ENCODE results near the gene KIF17. TPM values are rescaled to one million over a fixed set of nuclear protein-coding genes. Genes with fewer than 3 reads are reported as not detected.

Gene KIF17
- total RNA-seq, result 4.6 TPM
- long read RNA-seq, partial matches to known transcripts, result 2 of 6 reads
- long read RNA-seq, other reads (novel, unspliced or antisense), result 4 of 6 reads

GRCh38 chr1:20717452-20718342 is at the start of gene KIF17:
Gene KIF17, minus strand, starts transcription at chr1:20718007. Its CDS starts 301 bp downstream, at chr1:20717706.
- Histone ChIP-seq H3K36me3 (no peaks in the 10 kb centered on the region), H3K4me1 (peaks cover 4% of the 10 kb centered on the region), H3K9me3 (no peaks in the 10 kb centered on the region), H3K27me3 (peaks cover 24% of the 10 kb centered on the region), H3K27ac (no peak within 1 kb of the TSS), H3K4me3 (peak within 1 kb of the TSS; percentile 44)
- intact Hi-C loops (cut with DNase I), result no loop called here
- DNase-seq (peak; percentile 89), ATAC-seq (peak; percentile 85)
- no peak for TF ChIP-seq CTCF (IDR thresholded peaks at IDR 0.05)

- Histone ChIP-seq H3K27me3 (no peaks in the 10 kb centered on the region), H3K4me3 (no peak overlapping the region), H3K36me3 (peaks cover 100% of the 10 kb centered on the region), H3K27ac (no peak overlapping the region), H3K4me1 (no peaks in the 10 kb centered on the region), H3K9me3 (no peaks in the 10 kb centered on the region)
- intact Hi-C loops (cut with DNase I), result no loop called here
- DNase-seq (no peak), ATAC-seq (no peak)
- TF ChIP-seq CTCF (IDR thresholded peaks at IDR 0.05), result no peak
Observed at GRCh38 chr1:20767271-20767670, 49.5 kb upstream of the KIF17 start.

- no peak for DNase-seq
- ATAC-seq, result no peak
- intact Hi-C loops (cut with DNase I), result no loop called here
- H3K36me3 ChIP-seq, result peaks cover 99% of the 10 kb centered on the region
- H3K27ac ChIP-seq, result no peak overlapping the region
- H3K27me3 ChIP-seq, result no peaks in the 10 kb centered on the region
- no peak overlapping the region for H3K4me3 ChIP-seq
- H3K9me3 ChIP-seq, result no peaks in the 10 kb centered on the region
- no peaks in the 10 kb centered on the region for H3K4me1 ChIP-seq
- TF ChIP-seq CTCF (IDR thresholded peaks at IDR 0.05), result no peak
Observed at GRCh38 chr1:20763417-20763816, 45.6 kb upstream of the KIF17 start.

- H3K36me3 ChIP-seq, result peaks cover 99% of the 10 kb centered on the region
- DNase-seq, result no peak
- intact Hi-C loops (cut with DNase I), result no loop called here
- no peak for TF ChIP-seq CTCF (IDR thresholded peaks at IDR 0.05)
- H3K27me3 ChIP-seq, result no peaks in the 10 kb centered on the region
- H3K27ac ChIP-seq, result no peak overlapping the region
- no peaks in the 10 kb centered on the region for H3K9me3 ChIP-seq
- H3K4me3 ChIP-seq, result no peak overlapping the region
- no peak for ATAC-seq
- H3K4me1 ChIP-seq, result no peaks in the 10 kb centered on the region
Observed at GRCh38 chr1:20760322-20760721, 42.5 kb upstream of the KIF17 start.

- H3K36me3 ChIP-seq, result peaks cover 83% of the 10 kb centered on the region
- no peaks in the 10 kb centered on the region for H3K4me1 ChIP-seq
- intact Hi-C loops (cut with DNase I), result no loop called here
- no peaks in the 10 kb centered on the region for H3K27me3 ChIP-seq
- no peak overlapping the region for H3K27ac ChIP-seq
- TF ChIP-seq CTCF (IDR thresholded peaks at IDR 0.05), result no peak
- ATAC-seq (no peak), DNase-seq (no peak)
- no peak overlapping the region for H3K4me3 ChIP-seq
- no peaks in the 10 kb centered on the region for H3K9me3 ChIP-seq
Observed at GRCh38 chr1:20753589-20753988, 35.8 kb upstream of the KIF17 start.

Data from upper lobe of right lung (tissue), 1 donor.